CD14-positive monocyte (primary cell): ENCODE results near the gene DTWD2. TPM values are rescaled to one million over a fixed set of nuclear protein-coding genes. Genes with fewer than 3 reads are reported as not detected.
"Not testable (repeated sequence)": the region's sequence is repeated elsewhere in the genome, so short reads cannot be mapped to it uniquely, and the experiment has no call there.

Source experiments
- DNase-seq, 3 donors: peaks; one replicate each; pipeline ENCODE4 v3.0.0-alpha.2; 2011 to 2022
- H2AFZ ChIP-seq: 2 replicates; pipeline ENCODE4 v1.6.0; 2012; ENCODE audit warnings: mild to moderate bottlenecking, low read depth, low read length, inconsistent platforms; ENCODE audit not compliant: insufficient read depth, poor library complexity, severe bottlenecking
- H3K27ac ChIP-seq, 2 donors: 1 replicate in 1 of 2; 2 replicates in 1 of 2; pipeline ENCODE4 v1.5.1; 2012 to 2013; ENCODE audit warnings: low read length in 2 of 2, control low read depth in 1 of 2, inconsistent platforms in 1 of 2, low read depth in 1 of 2, mild to moderate bottlenecking in 1 of 2
- H3K27me3 ChIP-seq, 2 donors: one replicate each; pipeline versions ENCODE4 v1.6.0 to v1.6.1; 2011 to 2013; ENCODE audit warnings: low read length in 2 of 2; ENCODE audit not compliant: control insufficient read depth in 2 of 2, insufficient read depth in 2 of 2
- H3K36me3 ChIP-seq, 2 donors: replicated peaks in 1 of 2; 1 replicate in 1 of 2; 2 replicates in 1 of 2; pipeline versions ENCODE4 v1.5.1 to v1.6.1; 2012 to 2013; ENCODE audit warnings: low read length in 2 of 2, control low read depth in 1 of 2, inconsistent platforms in 1 of 2, mild to moderate bottlenecking in 1 of 2; ENCODE audit not compliant: insufficient read depth in 2 of 2, control insufficient read depth in 1 of 2
- H3K4me1 ChIP-seq, 2 donors: 1 replicate in 1 of 2; 2 replicates in 1 of 2; pipeline versions ENCODE4 v1.5.1 to v1.6.1; 2012 to 2013; ENCODE audit warnings: low read length in 2 of 2, control low read depth in 1 of 2, inconsistent platforms in 1 of 2, mild to moderate bottlenecking in 1 of 2, moderate library complexity in 1 of 2; ENCODE audit not compliant: insufficient read depth in 2 of 2, control insufficient read depth in 1 of 2
- H3K4me2 ChIP-seq: replicated peaks from 2 replicates; pipeline ENCODE3; 2012; ENCODE audit warnings: low read length, moderate library complexity, mild to moderate bottlenecking; ENCODE audit not compliant: poor library complexity, severe bottlenecking; ENCODE audit errors: extremely low read depth
- H3K4me3 ChIP-seq, 3 experiments: fragments of 200-600 bp in 1 of 3; sonication (generic) in 1 of 3; replicated peaks in 1 of 3; 1 replicate in 2 of 3; 2 replicates in 1 of 3; pipeline ENCODE4 v1.5.1; 2011 to 2013; ENCODE audit warnings: low read length in 3 of 3, mild to moderate bottlenecking in 3 of 3, control low read depth in 2 of 3, low read depth in 2 of 3, inconsistent platforms in 1 of 3, moderate library complexity in 1 of 3
- H3K79me2 ChIP-seq: 2 replicates; pipeline ENCODE4 v1.6.0; 2012; ENCODE audit warnings: mild to moderate bottlenecking, control low read depth, inconsistent platforms, low read length, moderate library complexity; ENCODE audit not compliant: insufficient read depth
- H3K9ac ChIP-seq: 2 replicates; pipeline ENCODE4 v1.6.0; 2017; ENCODE audit warnings: low read length, mild to moderate bottlenecking; ENCODE audit not compliant: insufficient read depth, poor library complexity, severe bottlenecking
- H3K9me3 ChIP-seq, 2 donors: replicated peaks in 1 of 2; 1 replicate in 1 of 2; 2 replicates in 1 of 2; pipeline versions ENCODE4 v1.5.1 to v1.6.1; 2012 to 2013; ENCODE audit warnings: low read length in 2 of 2, control low read depth in 1 of 2; ENCODE audit not compliant: control insufficient read depth in 1 of 2, insufficient read depth in 1 of 2
- H4K20me1 ChIP-seq: 2 replicates; pipeline ENCODE4 v1.6.0; 2012; ENCODE audit warnings: mild to moderate bottlenecking, low read length, control low read depth, moderate library complexity; ENCODE audit not compliant: insufficient read depth
- H3K27ac Mint-ChIP-seq, 7 donors: one replicate each; pipeline ENCODE4 v1.8.0; 2020; ENCODE audit warnings: mild to moderate bottlenecking in 7 of 7, mixed read lengths in 7 of 7, moderate library complexity in 6 of 7, inconsistent platforms in 2 of 7
- H3K27me3 Mint-ChIP-seq, 3 donors: one replicate each; pipeline ENCODE4 v1.8.0; 2021 to 2022; ENCODE audit warnings: low read depth in 3 of 3, mild to moderate bottlenecking in 3 of 3, mixed read lengths in 3 of 3, moderate library complexity in 3 of 3, inconsistent platforms in 1 of 3
- H3K36me3 Mint-ChIP-seq, 2 donors: one replicate each; pipeline ENCODE4 v1.8.0; 2020; ENCODE audit warnings: mixed read lengths in 2 of 2, inconsistent platforms in 1 of 2, mild to moderate bottlenecking in 1 of 2
- H3K4me1 Mint-ChIP-seq: one replicate; pipeline ENCODE4 v1.8.0; 2020; ENCODE audit warnings: mild to moderate bottlenecking, mixed read lengths
- H3K4me3 Mint-ChIP-seq, 2 donors: one replicate each; pipeline ENCODE4 v1.8.0; 2020; ENCODE audit warnings: mild to moderate bottlenecking in 2 of 2, mixed read lengths in 2 of 2, moderate library complexity in 1 of 2
- H3K9me3 Mint-ChIP-seq, 7 donors: one replicate each; pipeline ENCODE4 v1.8.0; 2020 to 2022; ENCODE audit warnings: mixed read lengths in 7 of 7, mild to moderate bottlenecking in 6 of 7, moderate library complexity in 6 of 7, inconsistent platforms in 2 of 7
- WGBS: methylation state at CpG from one replicate; pipeline ENCODE4 v1.1.5; 2013; ENCODE audit warnings: missing lambda C conversion rate; ENCODE audit not compliant: insufficient coverage; 5-methylcytosine and 5-hydroxymethylcytosine counted together
- intact Hi-C, 2 donors: fragments of 100-400 bp; cut with micrococcal nuclease; formaldehyde crosslinking; loops; one replicate each; pipeline versions ENCODE4 v1.15.0 to v1.15.1; 2023
- polyA plus RNA-seq, 3 donors: library from polyadenylated mRNA; depleted of rRNA in 1 of 3; unstranded in 2 of 3; stranded (reverse) in 1 of 3; fragments of 300-500 nt in 2 of 3; fragments of >200 nt in 1 of 3; fragmentation: Illumina TruSeq in 2 of 3; gene quantifications; 1 replicate in 2 of 3; 2 replicates in 1 of 3; pipeline ENCODE4 v1.2.3, GENCODE V29; 2012 to 2021
- TF ChIP-seq, protein P1 (sequence below): fragments of 200-600 bp; IDR thresholded peaks from one replicate; pipeline ENCODE4 v1.8.0; 2022; ENCODE audit warnings: antibody characterized with exemption, mild to moderate bottlenecking

The DTWD2 gene
- polyA plus RNA-seq, 3 donors, result 1.2 to 2.7 (median 2.5) TPM

DNA sequence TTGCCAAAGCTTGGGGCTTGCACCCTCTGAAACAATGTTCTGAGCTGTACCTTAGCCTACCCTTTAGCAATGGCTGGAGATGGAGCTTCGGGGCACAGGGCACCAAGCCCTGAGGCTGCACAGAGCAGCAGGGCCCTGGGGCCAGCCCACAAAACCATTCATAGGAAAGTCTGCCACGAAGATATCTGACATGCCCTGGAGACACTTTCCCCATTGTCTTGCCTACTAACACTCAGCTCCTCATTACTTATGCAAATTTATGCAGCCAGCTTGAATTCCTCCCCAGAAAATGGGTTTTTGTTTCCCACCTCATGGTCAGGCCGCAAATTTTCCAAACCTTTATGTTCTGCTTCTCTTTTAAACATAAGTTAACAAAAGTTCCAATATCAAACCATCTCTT is 105.7 kb downstream of the DTWD2 start:
- no peaks in the 10 kb centered on the region for H3K27me3 Mint-ChIP-seq
- DNase-seq, result no peak
- H3K79me2 ChIP-seq, result no peaks in the 10 kb centered on the region
- peaks cover 13% of the 10 kb centered on the region for H3K4me1 Mint-ChIP-seq
- no peaks in the 10 kb centered on the region for H3K36me3 ChIP-seq
- no peak overlapping the region for H3K4me3 ChIP-seq
- WGBS, result 95% methylated on average over 3 of the region's 3 CpGs
- no peak overlapping the region for H3K27ac Mint-ChIP-seq
- H3K4me3 Mint-ChIP-seq, result no peak overlapping the region
- H3K9me3 ChIP-seq, result peaks cover 0 to 4% of the 10 kb centered on the region in 2 donors
- no peak overlapping the region for H3K9ac ChIP-seq
- no peaks in the 10 kb centered on the region for H3K36me3 Mint-ChIP-seq
- TF ChIP-seq, protein P1, sequence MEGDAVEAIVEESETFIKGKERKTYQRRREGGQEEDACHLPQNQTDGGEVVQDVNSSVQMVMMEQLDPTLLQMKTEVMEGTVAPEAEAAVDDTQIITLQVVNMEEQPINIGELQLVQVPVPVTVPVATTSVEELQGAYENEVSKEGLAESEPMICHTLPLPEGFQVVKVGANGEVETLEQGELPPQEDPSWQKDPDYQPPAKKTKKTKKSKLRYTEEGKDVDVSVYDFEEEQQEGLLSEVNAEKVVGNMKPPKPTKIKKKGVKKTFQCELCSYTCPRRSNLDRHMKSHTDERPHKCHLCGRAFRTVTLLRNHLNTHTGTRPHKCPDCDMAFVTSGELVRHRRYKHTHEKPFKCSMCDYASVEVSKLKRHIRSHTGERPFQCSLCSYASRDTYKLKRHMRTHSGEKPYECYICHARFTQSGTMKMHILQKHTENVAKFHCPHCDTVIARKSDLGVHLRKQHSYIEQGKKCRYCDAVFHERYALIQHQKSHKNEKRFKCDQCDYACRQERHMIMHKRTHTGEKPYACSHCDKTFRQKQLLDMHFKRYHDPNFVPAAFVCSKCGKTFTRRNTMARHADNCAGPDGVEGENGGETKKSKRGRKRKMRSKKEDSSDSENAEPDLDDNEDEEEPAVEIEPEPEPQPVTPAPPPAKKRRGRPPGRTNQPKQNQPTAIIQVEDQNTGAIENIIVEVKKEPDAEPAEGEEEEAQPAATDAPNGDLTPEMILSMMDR, result no peak
- intact Hi-C loops, result no loop called here
- no peaks in the 10 kb centered on the region for H4K20me1 ChIP-seq
- H3K4me2 ChIP-seq, result no peak overlapping the region
- no peaks in the 10 kb centered on the region for H3K27me3 ChIP-seq
- H3K27ac ChIP-seq, result no peak overlapping the region
- peaks cover 2 to 15% (median 8%) of the 10 kb centered on the region in 7 donors for H3K9me3 Mint-ChIP-seq
- H2AFZ ChIP-seq, result no peak overlapping the region
- no peaks in the 10 kb centered on the region for H3K4me1 ChIP-seq

DNA sequence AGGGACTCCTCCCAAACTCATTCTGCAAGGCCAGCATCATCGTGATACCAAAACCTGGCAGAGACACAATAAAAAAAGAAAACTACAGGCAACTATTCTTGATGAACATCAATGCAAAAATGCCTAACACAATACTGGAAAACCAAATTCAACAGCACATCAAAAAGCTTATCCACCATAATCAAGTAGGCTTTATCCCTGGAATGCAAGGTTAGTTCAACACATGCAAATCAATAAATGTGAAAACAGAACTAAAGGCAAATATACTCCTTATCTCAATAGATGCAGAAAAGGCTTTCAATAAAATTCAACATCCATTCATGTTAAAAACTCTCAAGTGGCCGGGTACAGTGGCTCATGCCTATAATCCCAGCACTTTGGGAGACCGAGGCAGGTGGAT is 111.5 kb downstream of the DTWD2 start:
- WGBS, result no CpG with 5 or more reads among the region's 3 CpGs
- H3K4me3 Mint-ChIP-seq, H3K27ac Mint-ChIP-seq, DNase-seq, H3K9ac ChIP-seq, H3K4me1 Mint-ChIP-seq, H3K4me3 ChIP-seq, H4K20me1 ChIP-seq, H3K4me2 ChIP-seq, H3K36me3 ChIP-seq, H3K27ac ChIP-seq, H3K27me3 Mint-ChIP-seq, H3K36me3 Mint-ChIP-seq, H3K4me1 ChIP-seq, intact Hi-C loops, H3K79me2 ChIP-seq, H2AFZ ChIP-seq, H3K27me3 ChIP-seq: not testable (repeated sequence)
- peaks cover 15 to 45% (median 38%) of the 10 kb centered on the region in 7 donors for H3K9me3 Mint-ChIP-seq
- H3K9me3 ChIP-seq, result peaks cover 20 to 22% of the 10 kb centered on the region in 2 donors
